ENCODE measurements around the gene TBXAS1.

Gene TBXAS1

DNA sequence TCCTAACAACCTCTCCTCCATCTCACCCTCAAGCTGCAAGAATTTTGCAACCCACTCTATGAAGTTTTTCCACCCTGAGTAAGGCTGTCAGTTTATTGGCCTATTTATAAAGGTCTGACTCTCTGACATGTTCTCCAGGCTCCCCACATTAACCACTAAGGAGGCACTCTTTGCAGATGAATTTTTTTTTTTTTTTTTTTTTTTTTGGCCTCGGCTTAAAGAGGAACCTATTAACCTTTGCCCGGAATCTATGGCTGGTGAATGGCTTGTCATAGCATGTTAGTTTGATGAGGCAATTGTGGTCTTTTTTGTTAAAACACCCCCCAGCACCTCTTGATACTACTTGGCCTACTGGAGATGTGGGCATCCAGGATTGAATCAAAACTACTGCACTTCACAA is 57.1 kb downstream of the TBXAS1 start:
- DNase-seq (ENCODE audit: low read depth) = no peak
- no peak for TF ChIP-seq CTCF (IDR thresholded peaks at IDR 0.05; ENCODE audit: control insufficient read depth, extremely low read depth, insufficient read depth)
- no peak overlapping the region for H3K4me3 ChIP-seq (ENCODE audit: low read depth, low read length)

- H3K4me3 ChIP-seq (ENCODE audit: low read depth, low read length) = no peak overlapping the region
- TF ChIP-seq CTCF (IDR thresholded peaks at IDR 0.05; ENCODE audit: control insufficient read depth, extremely low read depth, insufficient read depth) = no peak
- DNase-seq (ENCODE audit: low read depth) = no peak
Observed at GRCh38 chr7:139886899-139887298, 57.8 kb downstream of the TBXAS1 start.

- no peak for TF ChIP-seq CTCF (IDR thresholded peaks at IDR 0.05; ENCODE audit: control insufficient read depth, extremely low read depth, insufficient read depth)
- no peak for DNase-seq (ENCODE audit: low read depth)
- no peak overlapping the region for H3K4me3 ChIP-seq (ENCODE audit: low read depth, low read length)
Observed at GRCh38 chr7:139887992-139888481, 59.0 kb downstream of the TBXAS1 start.

- TF ChIP-seq CTCF (IDR thresholded peaks at IDR 0.05; ENCODE audit: control insufficient read depth, extremely low read depth, insufficient read depth) = no peak
- H3K4me3 ChIP-seq (ENCODE audit: low read depth, low read length) = no peak overlapping the region
- no peak for DNase-seq (ENCODE audit: low read depth)
Observed at GRCh38 chr7:139889186-139889871, 60.3 kb downstream of the TBXAS1 start.

DNA sequence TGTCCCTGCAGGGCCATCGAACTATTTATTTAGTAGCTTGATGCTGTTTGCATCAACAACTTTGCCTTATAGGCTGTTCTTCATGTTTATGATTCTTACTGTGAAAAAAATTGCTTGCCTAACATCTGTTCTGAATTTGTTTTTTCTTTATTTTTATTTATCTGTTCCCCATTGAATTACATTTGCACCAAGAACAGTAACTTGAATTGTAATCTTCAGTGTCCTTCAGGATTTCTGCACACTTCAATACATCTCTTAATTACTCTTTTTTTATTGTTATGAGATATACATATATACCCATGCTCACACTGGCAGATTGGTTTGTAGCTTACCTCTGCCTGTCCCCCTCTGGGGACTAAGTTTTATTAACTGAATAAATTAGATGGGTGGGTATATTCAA is 64.4 kb downstream of the TBXAS1 start:
- no peak for TF ChIP-seq CTCF (IDR thresholded peaks at IDR 0.05; ENCODE audit: control insufficient read depth, extremely low read depth, insufficient read depth)
- H3K4me3 ChIP-seq (ENCODE audit: low read depth, low read length) = no peak overlapping the region
- DNase-seq (ENCODE audit: low read depth) = no peak

DNA sequence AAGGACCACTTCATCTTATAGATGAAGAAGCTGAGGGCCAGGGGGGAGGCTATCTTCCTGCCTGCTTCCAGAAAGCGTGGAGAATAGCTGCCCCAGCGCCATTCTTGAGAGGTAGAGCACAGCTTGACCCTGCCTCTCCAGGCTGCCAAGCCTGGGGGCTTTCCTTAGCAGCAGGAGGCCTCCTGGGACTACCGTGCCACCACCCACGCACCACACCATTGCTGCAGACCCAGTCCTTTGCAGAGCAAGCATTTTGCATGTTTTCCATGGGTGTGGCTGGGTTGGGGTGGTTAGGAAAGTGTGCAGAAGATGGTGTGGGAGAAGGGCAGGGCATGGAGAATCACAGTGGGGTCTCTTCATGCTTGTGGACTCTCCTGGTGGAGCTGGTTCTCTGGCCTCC is 64.9 kb downstream of the TBXAS1 start:
- no peak for TF ChIP-seq CTCF (IDR thresholded peaks at IDR 0.05; ENCODE audit: control insufficient read depth, extremely low read depth, insufficient read depth)
- no peak overlapping the region for H3K4me3 ChIP-seq (ENCODE audit: low read depth, low read length)
- no peak for DNase-seq (ENCODE audit: low read depth)

All from LNCaP clone FGC (cell line).